Measurements from ENCODE around the gene GBP6.

DNA sequence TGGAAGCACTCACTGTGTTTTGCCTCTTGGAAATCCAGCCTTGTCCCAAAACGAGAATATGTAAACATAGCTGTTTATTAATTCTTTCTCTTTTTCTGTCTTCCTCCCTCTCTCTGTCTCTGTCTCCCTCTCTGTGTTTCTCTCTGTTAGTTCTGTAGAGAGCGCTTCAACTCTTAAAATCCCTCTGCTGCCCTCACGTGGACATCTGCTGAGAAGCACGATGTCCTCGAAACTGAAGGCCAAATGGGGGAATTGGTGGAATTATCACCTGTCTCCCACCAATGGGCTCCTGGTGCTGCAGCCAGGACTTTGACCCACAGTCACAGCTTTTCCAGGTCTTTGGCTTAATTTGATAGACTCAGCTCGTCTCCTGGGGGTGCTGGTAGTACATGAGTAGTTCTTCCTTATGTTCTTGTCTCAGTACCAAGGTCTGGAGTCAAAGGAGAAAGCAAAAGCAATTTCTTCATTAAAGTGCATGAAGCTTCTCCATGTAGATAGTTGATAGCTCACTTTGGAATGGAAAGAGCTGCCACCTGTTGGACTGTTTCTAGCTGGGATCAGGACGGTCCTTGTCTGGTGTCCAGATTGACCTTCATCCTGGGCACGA is 5.5 kb upstream of the GBP6 start:
- TF ChIP-seq, protein P1, sequence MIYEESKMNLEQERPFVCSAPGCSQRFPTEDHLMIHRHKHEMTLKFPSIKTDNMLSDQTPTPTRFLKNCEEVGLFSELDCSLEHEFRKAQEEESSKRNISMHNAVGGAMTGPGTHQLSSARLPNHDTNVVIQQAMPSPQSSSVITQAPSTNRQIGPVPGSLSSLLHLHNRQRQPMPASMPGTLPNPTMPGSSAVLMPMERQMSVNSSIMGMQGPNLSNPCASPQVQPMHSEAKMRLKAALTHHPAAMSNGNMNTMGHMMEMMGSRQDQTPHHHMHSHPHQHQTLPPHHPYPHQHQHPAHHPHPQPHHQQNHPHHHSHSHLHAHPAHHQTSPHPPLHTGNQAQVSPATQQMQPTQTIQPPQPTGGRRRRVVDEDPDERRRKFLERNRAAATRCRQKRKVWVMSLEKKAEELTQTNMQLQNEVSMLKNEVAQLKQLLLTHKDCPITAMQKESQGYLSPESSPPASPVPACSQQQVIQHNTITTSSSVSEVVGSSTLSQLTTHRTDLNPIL (CRISPR knock-in tag; IDR thresholded peaks at IDR 0.05; ENCODE audit: low read depth), result no peak
- TF ChIP-seq, protein P2, sequence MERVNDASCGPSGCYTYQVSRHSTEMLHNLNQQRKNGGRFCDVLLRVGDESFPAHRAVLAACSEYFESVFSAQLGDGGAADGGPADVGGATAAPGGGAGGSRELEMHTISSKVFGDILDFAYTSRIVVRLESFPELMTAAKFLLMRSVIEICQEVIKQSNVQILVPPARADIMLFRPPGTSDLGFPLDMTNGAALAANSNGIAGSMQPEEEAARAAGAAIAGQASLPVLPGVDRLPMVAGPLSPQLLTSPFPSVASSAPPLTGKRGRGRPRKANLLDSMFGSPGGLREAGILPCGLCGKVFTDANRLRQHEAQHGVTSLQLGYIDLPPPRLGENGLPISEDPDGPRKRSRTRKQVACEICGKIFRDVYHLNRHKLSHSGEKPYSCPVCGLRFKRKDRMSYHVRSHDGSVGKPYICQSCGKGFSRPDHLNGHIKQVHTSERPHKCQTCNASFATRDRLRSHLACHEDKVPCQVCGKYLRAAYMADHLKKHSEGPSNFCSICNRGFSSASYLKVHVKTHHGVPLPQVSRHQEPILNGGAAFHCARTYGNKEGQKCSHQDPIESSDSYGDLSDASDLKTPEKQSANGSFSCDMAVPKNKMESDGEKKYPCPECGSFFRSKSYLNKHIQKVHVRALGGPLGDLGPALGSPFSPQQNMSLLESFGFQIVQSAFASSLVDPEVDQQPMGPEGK (CRISPR knock-in tag; IDR thresholded peaks at IDR 0.05; ENCODE audit: borderline replicate concordance), result no peak
- no peak for TF ChIP-seq RARB (CRISPR knock-in tag; IDR thresholded peaks at IDR 0.05)
- TF ChIP-seq ZC3H10 (CRISPR knock-in tag; IDR thresholded peaks at IDR 0.05), result no peak
- no peak for TF ChIP-seq TOX (CRISPR knock-in tag; IDR thresholded peaks at IDR 0.05; ENCODE audit: borderline replicate concordance)
